ENCODE data around the gene FUT2.

DNA sequence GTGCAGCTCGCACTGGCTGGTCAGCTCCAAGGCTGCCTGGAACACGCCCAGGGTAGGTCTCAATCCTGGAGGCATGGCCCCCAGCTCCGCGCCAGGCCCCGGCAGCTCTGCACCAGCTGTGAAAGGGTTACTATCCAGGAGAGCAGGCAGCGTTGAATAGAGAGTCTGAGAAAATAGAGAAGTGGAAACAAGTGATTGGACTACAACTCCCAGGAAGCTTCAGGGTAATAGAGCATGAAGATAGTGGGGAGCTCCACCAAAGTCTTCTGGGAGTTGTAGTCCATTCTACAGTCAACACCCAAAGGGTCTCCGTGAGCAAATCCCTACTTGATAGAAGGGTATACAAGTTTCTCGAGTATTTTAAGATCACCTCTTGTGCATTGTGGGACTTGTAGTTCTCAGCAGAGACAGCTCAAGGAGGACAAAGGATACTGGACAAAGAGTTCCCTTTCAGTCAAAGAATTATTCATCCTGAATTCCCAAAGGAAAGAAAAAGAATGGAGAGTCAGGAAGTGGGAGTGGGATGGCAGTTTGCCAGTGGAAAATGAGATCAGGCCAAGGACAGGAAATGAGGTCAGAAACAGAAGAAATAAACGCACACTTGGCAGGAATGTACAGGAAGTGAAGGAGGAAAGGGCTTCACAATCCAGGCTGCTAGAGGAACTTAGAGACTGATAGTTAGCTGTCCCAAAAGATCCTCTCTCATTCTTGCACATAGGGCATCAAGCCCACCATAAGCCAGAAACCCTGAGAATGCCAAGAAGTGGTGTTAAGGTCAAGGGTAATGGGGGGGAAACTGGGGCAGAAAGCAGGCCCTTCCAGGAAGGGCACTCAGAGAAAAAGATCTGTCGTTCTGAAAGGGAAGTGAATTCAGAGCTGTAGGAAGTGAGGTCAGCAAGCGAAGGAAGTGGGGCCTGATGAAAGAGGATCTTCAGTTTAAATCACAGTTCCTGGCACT, 29.3 kb downstream of the FUT2 start:
- TF ChIP-seq, protein P1, sequence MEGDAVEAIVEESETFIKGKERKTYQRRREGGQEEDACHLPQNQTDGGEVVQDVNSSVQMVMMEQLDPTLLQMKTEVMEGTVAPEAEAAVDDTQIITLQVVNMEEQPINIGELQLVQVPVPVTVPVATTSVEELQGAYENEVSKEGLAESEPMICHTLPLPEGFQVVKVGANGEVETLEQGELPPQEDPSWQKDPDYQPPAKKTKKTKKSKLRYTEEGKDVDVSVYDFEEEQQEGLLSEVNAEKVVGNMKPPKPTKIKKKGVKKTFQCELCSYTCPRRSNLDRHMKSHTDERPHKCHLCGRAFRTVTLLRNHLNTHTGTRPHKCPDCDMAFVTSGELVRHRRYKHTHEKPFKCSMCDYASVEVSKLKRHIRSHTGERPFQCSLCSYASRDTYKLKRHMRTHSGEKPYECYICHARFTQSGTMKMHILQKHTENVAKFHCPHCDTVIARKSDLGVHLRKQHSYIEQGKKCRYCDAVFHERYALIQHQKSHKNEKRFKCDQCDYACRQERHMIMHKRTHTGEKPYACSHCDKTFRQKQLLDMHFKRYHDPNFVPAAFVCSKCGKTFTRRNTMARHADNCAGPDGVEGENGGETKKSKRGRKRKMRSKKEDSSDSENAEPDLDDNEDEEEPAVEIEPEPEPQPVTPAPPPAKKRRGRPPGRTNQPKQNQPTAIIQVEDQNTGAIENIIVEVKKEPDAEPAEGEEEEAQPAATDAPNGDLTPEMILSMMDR (IDR thresholded peaks at IDR 0.05; ENCODE audit: low read length): no peak
- no peak for TF ChIP-seq EZH2 (IDR thresholded peaks at IDR 0.05; ENCODE audit: borderline replicate concordance, low read length)

Measured in OCI-LY1 (cell line).